Panc1 (cell line): ENCODE data around the gene STMP1. TPM values are rescaled to one million over a fixed set of nuclear protein-coding genes. Genes with fewer than 3 reads are reported as not detected.

Experiments
- ATAC-seq: fragments of 200-7000 bp; cut with Tn5 transposase; 2 replicates; pipeline ENCODE4 v1.9.1; 2020; ENCODE audit warnings: mild to moderate bottlenecking, moderate library complexity
- BruUV-seq: library from RNA; stranded (reverse); fragments of 400-500 nt; replicated peaks from 2 replicates; lab custom pipeline; 2021; lab: Mats Ljungman, UMichigan
- CTCF ChIA-PET: fragments of 300-600 bp; sonication (Branson Sonifier 250); formaldehyde crosslinking; loops from one replicate; lab custom pipeline; 2022; ENCODE audit warnings: antibody characterized with exemption; lab: Charles Lee
- POLR2A ChIA-PET: fragments of 300-600 bp; sonication (Branson Sonifier 250); formaldehyde crosslinking; loops from one replicate; lab custom pipeline; 2022; ENCODE audit warnings: antibody characterized with exemption; lab: Charles Lee
- DNase-seq: peaks from one replicate; pipeline ENCODE4 v3.0.0-alpha.2; 2010; ENCODE audit warnings: low read depth, low spot score
- H3K27ac ChIP-seq: 2 replicates; pipeline ENCODE4 v1.5.1; 2011; ENCODE audit warnings: mild to moderate bottlenecking, low read length, inconsistent platforms
- H3K27me3 ChIP-seq: fragments of 200-500 bp; sonication (Bioruptor generic); 2 replicates; pipeline ENCODE4 v1.6.0; 2014; ENCODE audit warnings: low read length, inconsistent platforms; ENCODE audit not compliant: control insufficient read depth, insufficient read depth
- H3K36me3 ChIP-seq: fragments of 200-500 bp; sonication (Bioruptor generic); 2 replicates; pipeline ENCODE4 v1.5.1; 2014; ENCODE audit warnings: inconsistent platforms, mild to moderate bottlenecking, low read length, moderate library complexity; ENCODE audit not compliant: control insufficient read depth, insufficient read depth
- H3K4me1 ChIP-seq: 2 replicates; pipeline ENCODE4 v1.5.1; 2011; ENCODE audit warnings: inconsistent platforms, mild to moderate bottlenecking, low read length, moderate library complexity; ENCODE audit not compliant: control insufficient read depth, insufficient read depth
- H3K4me3 ChIP-seq, 2 experiments: 2 replicates each; pipeline ENCODE4 v1.5.1; 2011 to 2012; ENCODE audit warnings: low read depth in 2 of 2, low read length in 2 of 2, mild to moderate bottlenecking in 2 of 2, inconsistent platforms in 1 of 2, moderate library complexity in 1 of 2
- H3K9me3 ChIP-seq: fragments of 200-500 bp; sonication (Bioruptor generic); 2 replicates; pipeline ENCODE4 v1.5.1; 2014; ENCODE audit warnings: low read depth, mild to moderate bottlenecking, inconsistent platforms, low read length, moderate library complexity; ENCODE audit not compliant: control insufficient read depth, insufficient read depth
- POLR2AphosphoS5 ChIP-seq: IDR thresholded peaks from 2 replicates; pipeline ENCODE4 v1.6.1; 2012; ENCODE audit warnings: mild to moderate bottlenecking, low read depth, low read length, moderate library complexity
- SIN3A ChIP-seq: IDR thresholded peaks from 2 replicates; pipeline ENCODE4 v1.6.1; 2012; ENCODE audit warnings: low read depth, mild to moderate bottlenecking, low read length, moderate library complexity, borderline replicate concordance; ENCODE audit not compliant: insufficient read depth
- TCF7L2 ChIP-seq: IDR thresholded peaks from 2 replicates; pipeline ENCODE4 v1.6.1; 2011; ENCODE audit warnings: mild to moderate bottlenecking, low read depth, low read length, inconsistent platforms
- in situ Hi-C: cut with HindIII; loops from 2 replicates; pipeline ENCODE4 v1.10.0; 2016; ENCODE audit warnings: low sequenced_read_pairs, low pct_unique_long_range_greater_than_20kb
- intact Hi-C: fragments of 100-400 bp; cut with micrococcal nuclease; formaldehyde crosslinking; loops from one replicate; pipeline ENCODE4 v1.10.0; 2022; ENCODE audit not compliant: unreplicated experiment
- total RNA-seq: library from RNA; stranded (reverse); gene quantifications from one replicate; pipeline ENCODE4 v1.2.1, GENCODE V29; 2021; ENCODE audit not compliant: unreplicated experiment
- TF ChIP-seq, protein P1 (sequence below), 2 experiments: IDR thresholded peaks; 2 replicates each; pipeline ENCODE4 v1.6.1; 2011 to 2012; ENCODE audit warnings: low read depth in 2 of 2, control low read depth in 1 of 2, low read length in 1 of 2, mild to moderate bottlenecking in 1 of 2, moderate library complexity in 1 of 2; ENCODE audit not compliant: insufficient read depth in 1 of 2
- TF ChIP-seq, protein P2 (sequence below): fragments of 450-650 bp; IDR thresholded peaks from 2 replicates; pipeline ENCODE4 v1.5.1; 2017; ENCODE audit warnings: mild to moderate bottlenecking

The STMP1 gene
- total RNA-seq, 1 experiment from 2014 or later, result 29.5 TPM

DNA sequence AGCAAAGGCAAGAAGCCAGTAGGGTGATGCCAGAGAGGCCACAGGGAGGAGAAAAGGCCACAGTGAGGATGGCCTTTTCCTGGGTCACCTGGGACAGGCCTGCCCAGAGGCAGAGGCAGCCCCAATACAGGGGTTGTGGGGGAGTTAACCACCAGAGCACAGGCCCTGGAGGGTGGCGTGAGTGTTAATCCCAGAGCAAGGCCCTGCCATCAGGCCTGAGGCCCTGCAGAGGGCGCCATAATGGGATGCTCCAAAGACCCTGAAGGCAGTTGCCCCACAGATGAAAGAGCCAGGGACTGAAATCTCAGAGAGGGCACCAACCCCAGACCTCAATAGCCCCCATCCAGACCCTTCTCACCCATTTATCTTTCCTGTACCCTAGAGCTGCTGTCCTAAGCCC, 41.8 kb downstream of the STMP1 start:
- DNase-seq (no peak), ATAC-seq (no peak)
- in situ Hi-C loops (no loop called here), intact Hi-C loops (no loop called here)
- POLR2A ChIA-PET, result no interaction called here
- Histone ChIP-seq H3K4me1 (no peaks in the 10 kb centered on the region), H3K36me3 (no peaks in the 10 kb centered on the region), H3K27ac (no peak overlapping the region), H3K27me3 (no peaks in the 10 kb centered on the region), H3K4me3 (no peak overlapping the region), H3K9me3 (no peaks in the 10 kb centered on the region)
- no TSS peak for BruUV-seq
- no peak for TF ChIP-seq POLR2AphosphoS5
- TF ChIP-seq, protein P1, sequence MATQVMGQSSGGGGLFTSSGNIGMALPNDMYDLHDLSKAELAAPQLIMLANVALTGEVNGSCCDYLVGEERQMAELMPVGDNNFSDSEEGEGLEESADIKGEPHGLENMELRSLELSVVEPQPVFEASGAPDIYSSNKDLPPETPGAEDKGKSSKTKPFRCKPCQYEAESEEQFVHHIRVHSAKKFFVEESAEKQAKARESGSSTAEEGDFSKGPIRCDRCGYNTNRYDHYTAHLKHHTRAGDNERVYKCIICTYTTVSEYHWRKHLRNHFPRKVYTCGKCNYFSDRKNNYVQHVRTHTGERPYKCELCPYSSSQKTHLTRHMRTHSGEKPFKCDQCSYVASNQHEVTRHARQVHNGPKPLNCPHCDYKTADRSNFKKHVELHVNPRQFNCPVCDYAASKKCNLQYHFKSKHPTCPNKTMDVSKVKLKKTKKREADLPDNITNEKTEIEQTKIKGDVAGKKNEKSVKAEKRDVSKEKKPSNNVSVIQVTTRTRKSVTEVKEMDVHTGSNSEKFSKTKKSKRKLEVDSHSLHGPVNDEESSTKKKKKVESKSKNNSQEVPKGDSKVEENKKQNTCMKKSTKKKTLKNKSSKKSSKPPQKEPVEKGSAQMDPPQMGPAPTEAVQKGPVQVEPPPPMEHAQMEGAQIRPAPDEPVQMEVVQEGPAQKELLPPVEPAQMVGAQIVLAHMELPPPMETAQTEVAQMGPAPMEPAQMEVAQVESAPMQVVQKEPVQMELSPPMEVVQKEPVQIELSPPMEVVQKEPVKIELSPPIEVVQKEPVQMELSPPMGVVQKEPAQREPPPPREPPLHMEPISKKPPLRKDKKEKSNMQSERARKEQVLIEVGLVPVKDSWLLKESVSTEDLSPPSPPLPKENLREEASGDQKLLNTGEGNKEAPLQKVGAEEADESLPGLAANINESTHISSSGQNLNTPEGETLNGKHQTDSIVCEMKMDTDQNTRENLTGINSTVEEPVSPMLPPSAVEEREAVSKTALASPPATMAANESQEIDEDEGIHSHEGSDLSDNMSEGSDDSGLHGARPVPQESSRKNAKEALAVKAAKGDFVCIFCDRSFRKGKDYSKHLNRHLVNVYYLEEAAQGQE (IDR thresholded peaks at IDR 0.05; ENCODE audit: insufficient read depth in 1 of 2, low read depth in 2 of 2, low read length in 1 of 2), result no peak
- TF ChIP-seq TCF7L2, result no peak
- TF ChIP-seq SIN3A, result no peak
- TF ChIP-seq, protein P2, sequence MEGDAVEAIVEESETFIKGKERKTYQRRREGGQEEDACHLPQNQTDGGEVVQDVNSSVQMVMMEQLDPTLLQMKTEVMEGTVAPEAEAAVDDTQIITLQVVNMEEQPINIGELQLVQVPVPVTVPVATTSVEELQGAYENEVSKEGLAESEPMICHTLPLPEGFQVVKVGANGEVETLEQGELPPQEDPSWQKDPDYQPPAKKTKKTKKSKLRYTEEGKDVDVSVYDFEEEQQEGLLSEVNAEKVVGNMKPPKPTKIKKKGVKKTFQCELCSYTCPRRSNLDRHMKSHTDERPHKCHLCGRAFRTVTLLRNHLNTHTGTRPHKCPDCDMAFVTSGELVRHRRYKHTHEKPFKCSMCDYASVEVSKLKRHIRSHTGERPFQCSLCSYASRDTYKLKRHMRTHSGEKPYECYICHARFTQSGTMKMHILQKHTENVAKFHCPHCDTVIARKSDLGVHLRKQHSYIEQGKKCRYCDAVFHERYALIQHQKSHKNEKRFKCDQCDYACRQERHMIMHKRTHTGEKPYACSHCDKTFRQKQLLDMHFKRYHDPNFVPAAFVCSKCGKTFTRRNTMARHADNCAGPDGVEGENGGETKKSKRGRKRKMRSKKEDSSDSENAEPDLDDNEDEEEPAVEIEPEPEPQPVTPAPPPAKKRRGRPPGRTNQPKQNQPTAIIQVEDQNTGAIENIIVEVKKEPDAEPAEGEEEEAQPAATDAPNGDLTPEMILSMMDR, result no peak; the same call in 1 of the 2 replicates
- CTCF ChIA-PET, result no interaction called here

DNA sequence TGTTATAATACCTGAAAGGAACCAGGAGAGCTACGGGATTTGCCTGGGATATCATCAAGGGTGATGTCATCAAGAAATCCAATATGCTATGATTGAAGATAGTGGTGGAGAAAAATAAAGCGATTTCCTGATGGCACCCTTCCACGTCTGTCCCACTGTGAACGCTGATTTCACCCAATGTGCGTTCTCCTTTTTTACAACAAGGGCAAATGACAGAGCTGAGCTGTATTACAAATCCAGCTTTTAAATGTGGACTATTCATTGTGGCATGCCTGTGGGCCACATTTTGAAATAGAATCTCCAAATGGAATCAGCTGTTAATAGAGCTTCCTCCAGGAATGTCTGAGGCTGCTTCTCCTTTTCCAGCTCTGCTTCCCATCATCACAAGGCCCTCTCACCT, 42.4 kb downstream of the STMP1 start:
- TF ChIP-seq TCF7L2 (no peak), SIN3A (no peak), POLR2AphosphoS5 (no peak)
- TF ChIP-seq, protein P1 (IDR thresholded peaks at IDR 0.05; ENCODE audit: insufficient read depth in 1 of 2, low read depth in 2 of 2, low read length in 1 of 2), result no peak
- TF ChIP-seq, protein P2, result no peak
- no peak overlapping the region for H3K27ac ChIP-seq
- CTCF ChIA-PET, result no interaction called here
- no TSS peak for BruUV-seq
- DNase-seq (no peak), ATAC-seq (no peak)
- H3K9me3 ChIP-seq, result no peaks in the 10 kb centered on the region
- intact Hi-C loops, result no loop called here
- no peaks in the 10 kb centered on the region for H3K36me3 ChIP-seq
- no peaks in the 10 kb centered on the region for H3K4me1 ChIP-seq
- no peak overlapping the region for H3K4me3 ChIP-seq
- in situ Hi-C loops, result no loop called here
- POLR2A ChIA-PET, result no interaction called here
- H3K27me3 ChIP-seq, result no peaks in the 10 kb centered on the region
